HG02943 (cell line): Measurements from ENCODE around the gene NCOA1.
"Not testable (repeated sequence)": the region's sequence is repeated elsewhere in the genome, so short reads cannot be mapped to it uniquely, and the experiment has no call there.

Experiments used
- ATAC-seq: cut with Tn5 transposase; IDR thresholded peaks from one replicate; pipeline ENCODE4 v1.9.1; 2021; ENCODE audit warnings: mild to moderate bottlenecking, low read depth, moderate library complexity; ENCODE audit not compliant: unreplicated experiment

Gene NCOA1

DNA sequence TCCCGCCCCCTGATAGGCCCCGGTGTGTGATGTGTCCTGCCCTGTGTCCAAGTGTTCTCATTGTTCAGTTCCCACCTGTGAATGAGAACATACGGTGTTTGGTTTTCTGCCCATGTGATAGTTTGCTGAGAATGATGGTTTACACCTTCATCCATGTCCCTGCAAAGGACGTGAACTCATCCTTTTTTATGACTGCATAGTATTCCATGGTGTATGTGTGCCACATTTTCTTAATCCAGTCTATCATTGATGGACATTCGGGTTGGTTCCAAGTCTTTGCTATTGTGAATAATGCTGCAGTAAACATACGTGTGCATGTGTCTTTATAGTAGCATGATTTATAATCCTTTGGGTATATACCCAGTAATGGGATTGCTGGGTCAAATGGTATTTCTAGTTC, 40.6 kb downstream of the NCOA1 start:
- ATAC-seq = not testable (repeated sequence)

DNA sequence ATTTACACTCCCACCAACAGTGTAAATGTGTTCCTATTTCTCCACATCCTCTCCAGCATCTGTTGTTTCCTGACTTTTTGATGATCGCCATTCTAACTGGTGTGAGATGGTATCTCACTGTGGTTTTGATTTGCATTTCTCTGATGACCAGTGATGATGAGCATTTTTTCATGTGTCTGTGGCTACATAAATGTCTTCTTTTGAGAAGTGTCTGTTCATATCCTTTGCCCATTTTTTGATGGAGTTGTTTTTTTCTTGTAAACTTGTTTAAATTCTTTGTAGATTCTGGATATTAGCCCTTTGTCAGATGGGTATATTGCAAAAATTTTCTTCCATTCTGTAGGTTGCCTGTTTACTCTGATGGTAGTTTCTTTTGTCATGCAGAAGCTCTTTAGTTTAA, 41.0 kb downstream of the NCOA1 start:
- ATAC-seq = not testable (repeated sequence)

GRCh38 chr2:24533574-24533973, 42.5 kb downstream of the NCOA1 start:
- not testable (repeated sequence) for ATAC-seq

DNA sequence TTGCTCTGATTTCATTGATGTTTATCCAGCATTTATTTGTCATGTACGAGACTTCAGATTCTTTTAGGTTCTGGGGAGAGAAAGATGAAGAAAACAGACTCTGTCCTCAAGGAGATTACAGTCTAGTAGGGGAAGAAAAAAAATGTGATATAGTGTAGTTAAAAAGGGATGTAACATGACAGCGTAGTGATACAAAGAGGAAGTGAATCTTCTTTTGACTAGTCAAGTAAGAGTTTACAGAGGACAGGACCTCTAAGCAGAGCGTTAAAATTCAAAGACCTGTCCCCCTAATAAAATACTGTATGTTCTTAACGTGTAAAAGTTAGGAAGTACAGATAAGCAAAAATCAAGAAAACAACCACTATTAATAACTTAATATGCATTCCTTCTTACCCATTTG, 47.7 kb downstream of the NCOA1 start:
- no peak for ATAC-seq

- no peak for ATAC-seq
Measured at GRCh38 chr2:24539258-24539657, 48.2 kb downstream of the NCOA1 start.

- ATAC-seq = no peak
Measured at GRCh38 chr2:24540011-24540477, 49.0 kb downstream of the NCOA1 start.

DNA sequence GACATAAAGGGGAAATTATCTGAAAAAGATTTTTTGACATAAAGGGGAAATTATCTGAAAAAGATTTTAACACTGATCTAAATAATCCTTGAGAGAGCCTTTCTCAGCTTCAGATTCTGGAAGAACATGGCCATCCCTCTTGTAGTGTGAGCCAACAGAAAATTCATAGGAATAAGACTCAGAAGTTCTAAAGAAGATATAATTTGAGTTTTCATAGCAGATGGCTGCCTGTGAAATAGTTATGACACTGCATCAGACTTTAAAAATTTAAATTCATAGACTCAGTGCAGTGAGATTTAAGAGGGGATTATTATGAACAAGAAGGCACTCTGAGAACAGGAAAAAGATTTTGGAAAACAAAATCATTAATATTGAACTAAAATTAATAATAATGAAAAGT, 50.6 kb downstream of the NCOA1 start:
- no peak for ATAC-seq

- no peak for ATAC-seq
Measured at GRCh38 chr2:24542269-24542872, 51.3 kb downstream of the NCOA1 start.

GRCh38 chr2:24543252-24543651, 52.2 kb downstream of the NCOA1 start:
- no peak for ATAC-seq

DNA sequence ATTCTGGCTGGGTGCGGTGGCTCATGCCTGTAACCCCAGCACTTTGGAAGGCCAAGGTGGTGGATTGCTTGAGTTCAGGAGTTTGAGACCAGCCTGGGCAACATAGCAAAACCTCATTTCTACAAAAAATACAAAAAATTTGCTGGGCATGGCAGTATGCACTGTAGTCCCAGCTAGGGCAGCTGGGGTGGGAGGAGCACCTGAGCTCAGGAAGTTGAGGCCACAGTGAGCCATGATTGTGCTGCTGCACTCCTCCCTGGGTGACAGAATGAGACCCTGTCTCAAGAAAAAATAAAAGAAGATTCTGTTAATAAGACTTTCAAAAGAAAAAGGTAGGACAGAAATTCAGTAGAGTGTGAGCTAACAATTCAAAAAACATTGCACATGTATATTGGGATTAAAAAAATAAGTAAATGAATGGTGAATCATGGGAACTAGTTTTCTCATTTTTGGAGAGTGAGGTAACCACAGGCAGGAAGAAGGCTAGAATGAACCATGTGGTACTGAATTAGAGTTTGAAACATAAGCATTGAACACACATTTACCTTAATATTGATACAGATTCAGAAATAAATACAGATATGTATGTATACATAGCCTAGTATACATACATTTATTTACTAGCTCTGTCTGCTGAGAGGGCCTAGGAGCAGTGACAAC, 53.5 kb downstream of the NCOA1 start:
- ATAC-seq = no peak

GRCh38 chr2:24546669-24547068, 55.6 kb downstream of the NCOA1 start:
- no peak for ATAC-seq

- no peak for ATAC-seq
Measured at GRCh38 chr2:24548058-24548457, 57.0 kb downstream of the NCOA1 start.

- not testable (repeated sequence) for ATAC-seq
Measured at GRCh38 chr2:24550301-24550700, 59.2 kb downstream of the NCOA1 start.

GRCh38 chr2:24551016-24551415, 60.0 kb downstream of the NCOA1 start:
- ATAC-seq = no peak

DNA sequence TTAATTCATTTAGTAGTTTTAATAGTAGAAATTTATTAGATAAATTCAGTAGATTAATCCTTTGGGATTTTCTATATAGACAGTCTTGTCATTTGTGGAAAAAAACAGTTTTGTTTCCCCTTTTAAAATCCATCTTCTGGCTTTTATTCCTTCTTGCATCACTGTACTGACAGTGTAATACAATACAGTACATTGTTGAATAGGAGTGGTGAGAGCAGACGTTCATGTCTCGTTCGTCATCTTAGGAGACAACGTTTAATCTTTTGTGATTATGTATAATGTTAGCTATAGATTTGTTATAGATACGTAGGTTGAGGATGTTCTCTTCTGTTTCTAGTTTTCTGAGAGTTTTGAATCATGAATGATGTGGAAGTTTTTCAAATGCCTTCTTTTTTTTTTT, 61.8 kb downstream of the NCOA1 start:
- ATAC-seq = no peak

DNA sequence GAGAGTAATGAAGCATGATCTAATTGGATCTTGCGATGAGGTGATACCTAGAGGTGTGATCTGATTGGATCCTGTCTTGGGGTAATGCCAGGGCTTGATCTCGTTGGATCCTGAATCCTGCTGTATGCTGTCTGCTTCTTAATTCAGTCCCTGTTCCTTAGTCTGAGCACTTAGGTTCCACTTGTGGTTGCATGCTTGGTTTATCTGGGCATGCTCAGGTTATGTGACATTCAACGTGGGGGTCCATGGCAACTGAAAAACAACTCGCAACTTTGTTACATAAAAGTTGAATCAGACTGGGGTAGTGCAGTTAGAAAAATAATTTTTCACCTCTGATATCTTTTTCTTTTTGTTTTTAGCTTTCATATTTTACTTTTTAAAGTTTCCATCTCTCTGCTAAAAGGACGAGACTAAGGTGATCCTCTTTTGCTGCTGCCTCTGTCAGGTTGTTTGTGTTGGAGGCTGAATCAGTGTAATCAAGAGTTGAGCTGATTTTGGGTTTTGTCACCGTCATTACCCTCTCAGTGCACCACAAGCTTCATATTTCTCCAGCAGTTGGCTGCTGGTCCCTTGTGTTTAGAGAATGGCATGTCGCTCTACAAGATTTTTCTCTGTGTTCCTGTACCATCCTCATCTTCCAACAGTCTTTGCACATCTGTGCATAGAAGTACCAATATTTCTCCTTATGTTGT, 67.9 kb downstream of the NCOA1 start:
- no peak for ATAC-seq

DNA sequence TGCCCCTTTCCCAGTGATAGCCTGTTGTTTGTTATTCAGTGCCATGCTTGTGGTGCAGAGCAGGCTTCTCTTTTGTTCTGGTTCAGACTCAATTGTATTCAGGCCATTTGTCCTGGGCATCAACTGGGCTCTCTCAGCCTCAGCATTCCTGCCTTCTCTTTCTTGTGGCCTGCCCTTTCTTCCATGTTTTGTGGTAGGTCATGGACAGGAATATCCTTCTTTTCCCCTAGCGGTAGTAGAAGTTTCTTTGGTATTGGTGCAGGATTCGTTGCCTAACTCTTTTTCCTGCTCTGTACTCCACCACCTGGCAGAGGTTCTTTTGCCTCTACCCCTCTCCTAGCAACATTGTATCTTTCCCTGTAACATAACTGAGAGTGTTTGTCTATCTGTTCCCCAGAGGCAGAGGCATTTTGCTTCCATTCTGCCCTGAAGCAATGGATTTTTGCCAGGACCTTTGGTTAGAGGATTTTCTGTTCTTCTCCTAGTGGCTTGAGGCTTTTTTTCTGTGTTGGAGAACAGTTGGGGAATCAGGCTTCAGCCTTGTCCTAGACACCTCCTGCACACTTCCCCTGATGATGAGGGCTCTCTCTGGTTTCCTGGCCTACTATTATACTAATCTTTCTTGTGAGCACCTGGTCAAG, 68.5 kb downstream of the NCOA1 start:
- ATAC-seq = no peak

DNA sequence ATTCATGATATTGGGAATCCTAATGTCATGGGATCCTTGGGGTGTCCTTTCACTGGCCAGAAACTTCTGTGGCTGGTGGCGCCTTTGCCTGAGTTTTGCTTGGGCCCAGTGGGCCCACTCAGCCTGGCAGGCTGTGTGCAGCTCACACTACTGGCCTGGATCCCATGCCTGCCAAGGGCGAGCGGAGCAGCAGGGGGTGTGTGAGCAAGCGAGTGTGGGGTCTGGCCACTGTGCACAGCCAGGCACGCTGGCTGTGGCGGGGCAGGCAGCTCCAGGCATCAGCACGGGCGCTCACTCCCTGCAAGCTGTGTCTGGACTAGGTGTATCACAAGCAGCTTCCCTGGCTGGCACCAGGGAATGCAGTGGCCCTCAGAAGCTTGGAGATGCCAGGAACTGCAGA, 74.5 kb downstream of the NCOA1 start:
- no peak for ATAC-seq

GRCh38 chr2:24566209-24566608, 75.2 kb downstream of the NCOA1 start:
- no peak for ATAC-seq

DNA sequence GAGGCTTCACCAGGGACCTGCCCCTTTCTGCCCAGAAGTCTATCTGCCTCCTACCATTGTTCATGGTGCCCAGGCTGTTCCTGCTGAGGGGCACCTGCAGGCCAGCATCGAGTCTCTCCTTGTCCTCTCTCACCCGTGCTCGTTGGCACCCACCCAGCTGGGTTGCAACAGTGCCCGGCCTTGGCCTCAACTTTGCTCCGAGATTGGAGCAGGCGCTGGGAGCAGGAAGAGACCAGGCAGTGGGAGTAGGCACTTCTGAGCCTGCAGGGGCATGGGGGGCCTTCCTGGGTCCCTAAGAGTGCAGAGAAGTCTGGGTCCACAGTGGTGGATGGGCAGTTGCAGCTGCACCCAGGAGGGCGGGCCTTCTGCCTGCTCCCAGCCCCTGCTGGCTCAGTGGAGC, 75.6 kb downstream of the NCOA1 start:
- ATAC-seq = no peak

DNA sequence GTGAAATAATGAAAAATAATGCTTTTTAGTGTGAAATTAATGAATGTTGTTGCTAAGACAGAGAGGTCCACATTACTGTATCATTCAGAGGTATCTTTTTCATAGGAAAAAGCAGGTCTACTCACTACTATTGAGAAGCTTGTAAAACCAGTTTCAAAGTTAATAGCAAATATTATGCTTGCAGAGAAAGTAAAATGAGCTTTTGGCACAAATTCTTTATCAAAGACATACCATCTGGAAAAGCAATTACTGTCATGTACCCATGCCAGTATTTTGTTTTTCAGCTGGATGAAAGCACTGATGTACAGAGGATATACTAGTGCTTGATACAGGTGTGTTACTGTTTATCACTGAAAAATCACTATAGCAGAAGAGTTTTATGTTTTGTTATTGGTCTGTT, 77.5 kb downstream of the NCOA1 start:
- no peak for ATAC-seq
